ENCODE measurements around the gene ARID2. TPM values are rescaled to one million over a fixed set of nuclear protein-coding genes. Genes with fewer than 3 reads are reported as not detected.
A peak's percentile ranks its signal among the peaks of the same experiment; 100 is the strongest.

The ARID2 gene
- total and polyA plus RNA-seq, 2 of the 13 experiments (the other 11 are each of a cell fraction or from before 2014, with no cell fraction given): 15.9 to 22.2 TPM

- TF ChIP-seq RCOR2 (CRISPR knock-in tag; IDR thresholded peaks at IDR 0.05) (0 out of 2 replicates have a peak, but pooled peaks have one; percentile 12), KAT8 (CRISPR knock-in tag; IDR thresholded peaks at IDR 0.05) (peak; percentile 97), ZNF292 (CRISPR knock-in tag; IDR thresholded peaks at IDR 0.05; ENCODE audit: borderline replicate concordance, low read depth) (no peak), ZSCAN21 (CRISPR knock-in tag; IDR thresholded peaks at IDR 0.05; ENCODE audit: borderline replicate concordance) (peak; percentile 76; the same call in 1 of the 2 replicates), ZNF770 (CRISPR knock-in tag; IDR thresholded peaks at IDR 0.05) (peak; percentile 54; the same call in 1 of the 2 replicates), RXRA (CRISPR knock-in tag; IDR thresholded peaks at IDR 0.05) (peak; percentile 94), MIER3 (CRISPR knock-in tag; IDR thresholded peaks at IDR 0.05; ENCODE audit: borderline replicate concordance) (0 out of 2 replicates have a peak, but pooled peaks have one; percentile 53), ZNF567 (CRISPR knock-in tag; IDR thresholded peaks at IDR 0.05; ENCODE audit: borderline replicate concordance) (no peak), ZNF557 (CRISPR knock-in tag; IDR thresholded peaks at IDR 0.05) (no peak), KAT2B (IDR thresholded peaks at IDR 0.05; ENCODE audit: borderline replicate concordance, low read depth, low read length) (no peak), PCBP2 (optimal IDR thresholded peaks at IDR 0.05; ENCODE audit: low read depth, low read length, poor library complexity, severe bottlenecking) (no peak), ZNF124 (CRISPR knock-in tag; IDR thresholded peaks at IDR 0.05) (0 out of 2 replicates have a peak, but pooled peaks have one; percentile 42), GTF2F1 (IDR thresholded peaks at IDR 0.05; ENCODE audit: low read length) (no peak), POGZ (CRISPR knock-in tag; IDR thresholded peaks at IDR 0.05) (peak; percentile 92), PATZ1 (CRISPR knock-in tag; IDR thresholded peaks at IDR 0.05) (peak; percentile 96), ZNF713 (CRISPR knock-in tag; IDR thresholded peaks at IDR 0.05) (no peak)
- TF ChIP-seq, protein P1, sequence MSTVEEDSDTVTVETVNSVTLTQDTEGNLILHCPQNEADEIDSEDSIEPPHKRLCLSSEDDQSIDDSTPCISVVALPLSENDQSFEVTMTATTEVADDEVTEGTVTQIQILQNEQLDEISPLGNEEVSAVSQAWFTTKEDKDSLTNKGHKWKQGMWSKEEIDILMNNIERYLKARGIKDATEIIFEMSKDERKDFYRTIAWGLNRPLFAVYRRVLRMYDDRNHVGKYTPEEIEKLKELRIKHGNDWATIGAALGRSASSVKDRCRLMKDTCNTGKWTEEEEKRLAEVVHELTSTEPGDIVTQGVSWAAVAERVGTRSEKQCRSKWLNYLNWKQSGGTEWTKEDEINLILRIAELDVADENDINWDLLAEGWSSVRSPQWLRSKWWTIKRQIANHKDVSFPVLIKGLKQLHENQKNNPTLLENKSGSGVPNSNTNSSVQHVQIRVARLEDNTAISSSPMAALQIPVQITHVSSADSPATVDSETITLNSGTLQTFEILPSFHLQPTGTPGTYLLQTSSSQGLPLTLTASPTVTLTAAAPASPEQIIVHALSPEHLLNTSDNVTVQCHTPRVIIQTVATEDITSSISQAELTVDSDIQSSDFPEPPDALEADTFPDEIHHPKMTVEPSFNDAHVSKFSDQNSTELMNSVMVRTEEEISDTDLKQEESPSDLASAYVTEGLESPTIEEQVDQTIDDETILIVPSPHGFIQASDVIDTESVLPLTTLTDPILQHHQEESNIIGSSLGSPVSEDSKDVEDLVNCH (CRISPR knock-in tag; IDR thresholded peaks at IDR 0.05): no peak
- TF ChIP-seq, protein P2, sequence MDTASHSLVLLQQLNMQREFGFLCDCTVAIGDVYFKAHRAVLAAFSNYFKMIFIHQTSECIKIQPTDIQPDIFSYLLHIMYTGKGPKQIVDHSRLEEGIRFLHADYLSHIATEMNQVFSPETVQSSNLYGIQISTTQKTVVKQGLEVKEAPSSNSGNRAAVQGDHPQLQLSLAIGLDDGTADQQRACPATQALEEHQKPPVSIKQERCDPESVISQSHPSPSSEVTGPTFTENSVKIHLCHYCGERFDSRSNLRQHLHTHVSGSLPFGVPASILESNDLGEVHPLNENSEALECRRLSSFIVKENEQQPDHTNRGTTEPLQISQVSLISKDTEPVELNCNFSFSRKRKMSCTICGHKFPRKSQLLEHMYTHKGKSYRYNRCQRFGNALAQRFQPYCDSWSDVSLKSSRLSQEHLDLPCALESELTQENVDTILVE (CRISPR knock-in tag; IDR thresholded peaks at IDR 0.05): peak; percentile 98
- TF ChIP-seq, protein P3, sequence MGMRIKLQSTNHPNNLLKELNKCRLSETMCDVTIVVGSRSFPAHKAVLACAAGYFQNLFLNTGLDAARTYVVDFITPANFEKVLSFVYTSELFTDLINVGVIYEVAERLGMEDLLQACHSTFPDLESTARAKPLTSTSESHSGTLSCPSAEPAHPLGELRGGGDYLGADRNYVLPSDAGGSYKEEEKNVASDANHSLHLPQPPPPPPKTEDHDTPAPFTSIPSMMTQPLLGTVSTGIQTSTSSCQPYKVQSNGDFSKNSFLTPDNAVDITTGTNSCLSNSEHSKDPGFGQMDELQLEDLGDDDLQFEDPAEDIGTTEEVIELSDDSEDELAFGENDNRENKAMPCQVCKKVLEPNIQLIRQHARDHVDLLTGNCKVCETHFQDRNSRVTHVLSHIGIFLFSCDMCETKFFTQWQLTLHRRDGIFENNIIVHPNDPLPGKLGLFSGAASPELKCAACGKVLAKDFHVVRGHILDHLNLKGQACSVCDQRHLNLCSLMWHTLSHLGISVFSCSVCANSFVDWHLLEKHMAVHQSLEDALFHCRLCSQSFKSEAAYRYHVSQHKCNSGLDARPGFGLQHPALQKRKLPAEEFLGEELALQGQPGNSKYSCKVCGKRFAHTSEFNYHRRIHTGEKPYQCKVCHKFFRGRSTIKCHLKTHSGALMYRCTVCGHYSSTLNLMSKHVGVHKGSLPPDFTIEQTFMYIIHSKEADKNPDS (CRISPR knock-in tag; IDR thresholded peaks at IDR 0.05): no peak
Measured at GRCh38 chr12:45727301-45727979, 2.1 kb upstream of the ARID2 start (continued).

Data from HepG2 (cell line).